HL-60 (cell line): ENCODE results near the gene TTC29.

Source experiments
- CTCF ChIP-seq: IDR thresholded peaks from one replicate; pipeline ENCODE4 v1.5.1; 2011; ENCODE audit warnings: low read length, control low read depth, inconsistent platforms; ENCODE audit not compliant: insufficient read depth
- POLR2AphosphoS5 ChIP-seq: IDR thresholded peaks from 2 replicates; pipeline ENCODE4 v1.6.1; 2012; ENCODE audit warnings: low read depth
- SPI1 ChIP-seq: IDR thresholded peaks from 2 replicates; pipeline ENCODE4 v1.6.1; 2012; ENCODE audit warnings: low read depth, mild to moderate bottlenecking, borderline replicate concordance

GRCh38 chr4:146763560-146763959, 182.1 kb downstream of the TTC29 start:
- TF ChIP-seq CTCF (no peak), POLR2AphosphoS5 (no peak), SPI1 (no peak)
